ENCODE results near the gene NDE1. TPM values are rescaled to one million over a fixed set of nuclear protein-coding genes. Genes with fewer than 3 reads are reported as not detected.

NDE1 gene
- total RNA-seq, 3 donors from 2014 or later: 19.0 to 34.7 (median 34.1) TPM

DNA sequence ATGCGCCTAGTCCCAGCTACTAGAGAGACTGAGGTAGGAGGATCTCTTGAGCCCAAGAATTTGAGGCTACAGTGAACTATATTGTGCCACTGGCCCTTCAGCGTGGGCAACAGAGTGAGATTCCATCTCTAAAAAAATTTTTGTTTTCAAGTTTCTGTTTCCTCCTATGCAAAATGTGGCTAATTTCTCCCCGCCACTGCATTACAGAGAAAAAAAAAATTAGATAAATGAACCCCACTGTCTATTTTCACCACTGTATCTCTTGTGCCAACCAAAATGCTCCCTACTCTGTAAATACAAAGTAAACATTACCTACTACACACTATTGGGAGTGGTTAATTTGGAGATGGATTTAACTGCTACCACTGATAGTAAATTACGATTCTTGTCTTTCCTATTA is 9.1 kb upstream of the NDE1 start:
- TF ChIP-seq POLR2AphosphoS5 (IDR thresholded peaks at IDR 0.05) (no peak), POLR2A (IDR thresholded peaks at IDR 0.05) (no peak)
- TF ChIP-seq, protein P1, sequence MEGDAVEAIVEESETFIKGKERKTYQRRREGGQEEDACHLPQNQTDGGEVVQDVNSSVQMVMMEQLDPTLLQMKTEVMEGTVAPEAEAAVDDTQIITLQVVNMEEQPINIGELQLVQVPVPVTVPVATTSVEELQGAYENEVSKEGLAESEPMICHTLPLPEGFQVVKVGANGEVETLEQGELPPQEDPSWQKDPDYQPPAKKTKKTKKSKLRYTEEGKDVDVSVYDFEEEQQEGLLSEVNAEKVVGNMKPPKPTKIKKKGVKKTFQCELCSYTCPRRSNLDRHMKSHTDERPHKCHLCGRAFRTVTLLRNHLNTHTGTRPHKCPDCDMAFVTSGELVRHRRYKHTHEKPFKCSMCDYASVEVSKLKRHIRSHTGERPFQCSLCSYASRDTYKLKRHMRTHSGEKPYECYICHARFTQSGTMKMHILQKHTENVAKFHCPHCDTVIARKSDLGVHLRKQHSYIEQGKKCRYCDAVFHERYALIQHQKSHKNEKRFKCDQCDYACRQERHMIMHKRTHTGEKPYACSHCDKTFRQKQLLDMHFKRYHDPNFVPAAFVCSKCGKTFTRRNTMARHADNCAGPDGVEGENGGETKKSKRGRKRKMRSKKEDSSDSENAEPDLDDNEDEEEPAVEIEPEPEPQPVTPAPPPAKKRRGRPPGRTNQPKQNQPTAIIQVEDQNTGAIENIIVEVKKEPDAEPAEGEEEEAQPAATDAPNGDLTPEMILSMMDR (IDR thresholded peaks at IDR 0.05): no peak
- Histone ChIP-seq H3K4me1 (no peaks in the 10 kb centered on the region), H3K36me3 (no peaks in the 10 kb centered on the region), H3K4me3 (no peak overlapping the region), H3K9me3 (no peaks in the 10 kb centered on the region), H3K27me3 (no peaks in the 10 kb centered on the region), H3K27ac (peak overlapping the region in 1 of 2 donors; percentile 99)
- no peak for DNase-seq (ENCODE audit: low spot score in 2 of 2)
- intact Hi-C loops (cut with DNase I; ENCODE audit: low total_unique reads): no loop called here

DNA sequence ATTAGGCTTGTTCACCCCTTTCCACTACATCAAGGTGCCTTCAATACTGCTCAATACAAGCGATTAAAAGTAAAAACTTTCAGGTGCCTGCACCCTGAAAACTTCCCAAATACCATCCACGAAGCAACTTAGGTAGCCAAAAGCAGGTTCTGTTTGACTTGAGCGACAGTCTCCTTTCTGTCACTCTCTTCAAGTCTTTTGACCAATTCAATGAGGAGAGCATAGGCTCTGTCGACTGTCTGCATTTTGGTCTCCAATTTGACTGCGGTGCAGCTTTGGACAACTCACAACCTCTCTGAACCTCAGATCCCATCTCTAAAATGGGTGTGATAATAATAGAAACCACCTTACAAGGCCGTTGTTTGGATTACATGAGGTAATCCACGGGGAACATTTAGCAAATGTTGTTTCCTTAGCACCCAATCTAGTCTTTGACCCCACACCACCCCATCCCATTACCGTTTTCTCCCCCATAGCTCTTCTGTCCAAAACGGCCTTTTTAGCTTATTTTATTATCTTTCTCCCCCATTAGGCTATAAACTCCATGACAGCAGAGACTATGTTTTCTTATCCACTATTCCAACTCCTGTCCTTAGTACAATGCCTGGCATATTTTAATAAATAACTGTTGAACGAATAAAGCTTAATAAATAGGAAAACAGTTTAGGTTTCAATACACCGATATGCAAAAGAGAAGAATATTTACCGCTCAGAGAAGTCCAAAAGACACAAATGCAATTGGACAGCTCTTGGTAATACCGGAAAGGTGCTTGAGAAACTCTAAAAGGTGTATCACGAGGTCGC is 8.1 kb upstream of the NDE1 start:
- no peaks in the 10 kb centered on the region for H3K4me1 ChIP-seq
- peak overlapping the region; percentile 76 to 89 (median 87) for H3K4me3 ChIP-seq
- H3K27ac ChIP-seq: peak overlapping the region; percentile 97 to 99
- intact Hi-C loops (cut with DNase I; ENCODE audit: low total_unique reads): no loop called here
- H3K9me3 ChIP-seq: no peaks in the 10 kb centered on the region
- no peaks in the 10 kb centered on the region for H3K36me3 ChIP-seq
- TF ChIP-seq, protein P1 (IDR thresholded peaks at IDR 0.05): no peak
- no peak for TF ChIP-seq POLR2A (IDR thresholded peaks at IDR 0.05)
- DNase-seq (ENCODE audit: low spot score in 2 of 2): no peak
- H3K27me3 ChIP-seq: no peaks in the 10 kb centered on the region

- intact Hi-C loops (cut with DNase I; ENCODE audit: low total_unique reads): no loop called here
- no peaks in the 10 kb centered on the region for H3K9me3 ChIP-seq
- no peaks in the 10 kb centered on the region for H3K36me3 ChIP-seq
- no peaks in the 10 kb centered on the region for H3K4me1 ChIP-seq
- no peaks in the 10 kb centered on the region for H3K27me3 ChIP-seq
- peak in 1 of 2 donors; percentile 65 for DNase-seq (ENCODE audit: low spot score in 2 of 2)
- peak overlapping the region; percentile 76 to 89 (median 87) for H3K4me3 ChIP-seq
- TF ChIP-seq, protein P1 (IDR thresholded peaks at IDR 0.05): peak; percentile 20 to 46 (median 25)
- no peak for TF ChIP-seq POLR2AphosphoS5 (IDR thresholded peaks at IDR 0.05)
- TF ChIP-seq POLR2A (IDR thresholded peaks at IDR 0.05): no peak
- H3K27ac ChIP-seq: peak overlapping the region; percentile 97 to 99
These were observed 7.4 kb upstream of the NDE1 start for GRCh38 chr16:15642557-15643047.

GRCh38 chr16:15643048-15643945 is 6.7 kb upstream of the NDE1 start, which contains the start of gene MARF1:
MARF1 (minus strand) TSS chr16:15643154; CDS start chr16:15639233, 3,921 bp downstream.
- intact Hi-C loops (cut with DNase I; ENCODE audit: low total_unique reads): no loop called here

More at GRCh38 chr16:15643048-15643945, 6.7 kb upstream of the NDE1 start, which contains the start of gene MARF1:
- Histone ChIP-seq H3K27ac (peak within 1 kb of the TSS; percentile 97 to 99), H3K4me3 (peak within 1 kb of the TSS; percentile 76 to 89 (median 87)), H3K4me1 (no peaks in the 10 kb centered on the region), H3K9me3 (no peaks in the 10 kb centered on the region), H3K36me3 (no peaks in the 10 kb centered on the region), H3K27me3 (no peaks in the 10 kb centered on the region)
- DNase-seq (ENCODE audit: low spot score in 2 of 2): peak; percentile 96 to 99
- TF ChIP-seq, protein P1 (IDR thresholded peaks at IDR 0.05): peak in 2 of 3 donors; percentile 36 to 45
- TF ChIP-seq POLR2AphosphoS5 (IDR thresholded peaks at IDR 0.05): peak; percentile 94 to 99 (median 99)
- TF ChIP-seq POLR2A (IDR thresholded peaks at IDR 0.05): peak; percentile 100
